Gastrocnemius medialis (tissue), 4 donors: Measurements from ENCODE around the gene RAI1.

Source experiments
- CTCF ChIP-seq, 5 experiments: fragments of 450-650 bp in 3 of 5; fragments of 200-600 bp in 2 of 5; sonication (generic) in 2 of 5; IDR thresholded peaks in 4 of 5; conservative IDR thresholded peaks in 1 of 5; 1 replicate in 4 of 5; 2 replicates in 1 of 5; pipeline ENCODE4 v1.5.1; 2016 to 2019; ENCODE audit warnings: antibody characterized with exemption in 5 of 5, mild to moderate bottlenecking in 3 of 5, moderate library complexity in 3 of 5
- POLR2A ChIP-seq, 2 donors: fragments of 450-650 bp; IDR thresholded peaks; one replicate each; pipeline ENCODE4 v1.6.1; 2017; ENCODE audit warnings: antibody characterized with exemption in 2 of 2, mild to moderate bottlenecking in 2 of 2, moderate library complexity in 2 of 2

GRCh38 chr17:17650959-17651358 is 30.3 kb upstream of the RAI1 start:
- TF ChIP-seq CTCF (IDR thresholded peaks at IDR 0.05 in 4 of 5, conservative IDR thresholded peaks at IDR 0.05 in 1 of 5) (no peak), POLR2A (IDR thresholded peaks at IDR 0.05) (no peak)
